H1 (cell line): ENCODE results near the gene SLC25A22. TPM values are rescaled to one million over a fixed set of nuclear protein-coding genes. Genes with fewer than 3 reads are reported as not detected.

Experiments used
- CTCF ChIA-PET: fragments of 300-600 bp; sonication (Branson Sonifier 250); formaldehyde crosslinking; loops from one replicate; lab custom pipeline; 2021; ENCODE audit not compliant: partially characterized antibody; lab: Charles Lee
- POLR2A ChIA-PET: fragments of 300-600 bp; sonication (Branson Sonifier 250); formaldehyde crosslinking; loops from one replicate; lab custom pipeline; 2021; ENCODE audit warnings: inconsistent platforms; ENCODE audit not compliant: partially characterized antibody; lab: Charles Lee
- DNase-seq, 2 experiments: peaks; one replicate each; pipeline versions ENCODE4 v3.0.0 to v3.0.0-alpha.2; 2010 to 2022; ENCODE audit warnings: low spot score in 2 of 2, low read depth in 1 of 2, mixed read lengths in 1 of 2
- FAIRE-seq: peaks from 2 replicates; lab custom pipeline; 2011; peaks lifted over from hg19 to GRCh38; lab: Jason Lieb, UNC
- H2AFZ ChIP-seq: 2 replicates; pipeline ENCODE4 v1.8.1; 2012; ENCODE audit warnings: low read length, inconsistent platforms
- H2AK5ac ChIP-seq: 2 replicates; pipeline ENCODE4 v1.6.1; 2013; ENCODE audit warnings: low read depth, low read length
- H2BK120ac ChIP-seq: replicated peaks from 2 replicates; pipeline ENCODE3; 2013; ENCODE audit warnings: low read depth, low read length, inconsistent platforms
- H2BK12ac ChIP-seq: 2 replicates; pipeline ENCODE4 v1.6.1; 2013; ENCODE audit warnings: low read depth, low read length
- H2BK15ac ChIP-seq: 2 replicates; pipeline ENCODE4 v1.6.1; 2013; ENCODE audit warnings: low read length
- H2BK20ac ChIP-seq: 2 replicates; pipeline ENCODE4 v1.6.1; 2013; ENCODE audit warnings: low read length
- H2BK5ac ChIP-seq: 2 replicates; pipeline ENCODE4 v1.6.1; 2013; ENCODE audit warnings: low read depth, low read length
- H3K14ac ChIP-seq: 2 replicates; pipeline ENCODE4 v1.6.1; 2013; ENCODE audit warnings: inconsistent platforms; ENCODE audit not compliant: insufficient read length
- H3K18ac ChIP-seq: 2 replicates; pipeline ENCODE4 v1.6.1; 2013; ENCODE audit warnings: low read length; ENCODE audit errors: extremely low read depth
- H3K23ac ChIP-seq: 2 replicates; pipeline ENCODE4 v1.6.1; 2013; ENCODE audit warnings: inconsistent platforms; ENCODE audit not compliant: insufficient read length
- H3K23me2 ChIP-seq: 2 replicates; pipeline ENCODE4 v1.6.1; 2013; ENCODE audit warnings: low read depth, low read length
- H3K27ac ChIP-seq: 2 replicates; pipeline ENCODE4 v1.6.1; 2011; ENCODE audit warnings: low read depth, low read length, inconsistent platforms
- H3K27me3 ChIP-seq, 4 experiments: replicated peaks in 1 of 4; 1 replicate in 1 of 4; 2 replicates in 3 of 4; pipeline versions ENCODE4 v1.6.1 to v1.8.1; 2011 to 2013; ENCODE audit warnings: low read length in 3 of 4, mild to moderate bottlenecking in 3 of 4, inconsistent platforms in 2 of 4, mixed read lengths in 2 of 4, moderate library complexity in 1 of 4; ENCODE audit not compliant: control insufficient read depth in 3 of 4, insufficient read depth in 3 of 4; ENCODE audit errors: extremely low read depth in 1 of 4
- H3K36me3 ChIP-seq, 4 experiments: 2 replicates each; pipeline versions ENCODE4 v1.6.1 to v1.8.1; 2011 to 2013; ENCODE audit warnings: mild to moderate bottlenecking in 4 of 4, low read length in 3 of 4, moderate library complexity in 2 of 4, control low read depth in 1 of 4, inconsistent platforms in 1 of 4; ENCODE audit not compliant: insufficient read depth in 4 of 4, control insufficient read depth in 2 of 4
- H3K4ac ChIP-seq: replicated peaks from 2 replicates; pipeline ENCODE3; 2013; ENCODE audit warnings: low read length, low read depth, mixed read lengths, inconsistent platforms; ENCODE audit not compliant: insufficient read length
- H3K4me1 ChIP-seq, 4 experiments: replicated peaks in 1 of 4; 1 replicate in 1 of 4; 2 replicates in 3 of 4; pipeline versions ENCODE4 v1.6.1 to v1.8.1; 2011 to 2013; ENCODE audit warnings: low read length in 3 of 4, inconsistent platforms in 2 of 4, mixed read lengths in 1 of 4; ENCODE audit not compliant: insufficient read depth in 4 of 4, control insufficient read depth in 3 of 4
- H3K4me2 ChIP-seq, 2 experiments: 2 replicates each; pipeline versions ENCODE4 v1.6.1 to v1.8.1; 2011 to 2013; ENCODE audit warnings: low read depth in 2 of 2, low read length in 2 of 2, control low read depth in 1 of 2, inconsistent platforms in 1 of 2, mild to moderate bottlenecking in 1 of 2; ENCODE audit not compliant: insufficient read depth in 1 of 2
- H3K4me3 ChIP-seq, 4 experiments: fragments of 200-600, 300-600 bp in 1 of 4; sonication (generic), shearing (Covaris generic), sonication (Bioruptor Twin) in 1 of 4; 2 replicates each; pipeline versions ENCODE4 v1.5.1 to v1.8.1; 2011 to 2016; ENCODE audit warnings: low read length in 4 of 4, low read depth in 3 of 4, control low read depth in 2 of 4, inconsistent platforms in 2 of 4, mild to moderate bottlenecking in 2 of 4, mixed read lengths in 1 of 4, moderate library complexity in 1 of 4; ENCODE audit not compliant: insufficient read depth in 2 of 4; ENCODE audit errors: extremely low read depth in 1 of 4
- H3K56ac ChIP-seq: replicated peaks from 2 replicates; pipeline ENCODE3; 2013; ENCODE audit warnings: low read depth, mild to moderate bottlenecking, mixed read lengths, low read length, inconsistent platforms; ENCODE audit not compliant: insufficient read length
- H3K79me1 ChIP-seq: 2 replicates; pipeline ENCODE4 v1.6.1; 2013; ENCODE audit warnings: low read depth, low read length, control low read depth
- H3K79me2 ChIP-seq, 2 experiments: 2 replicates each; pipeline versions ENCODE4 v1.6.1 to v1.8.1; 2012 to 2013; ENCODE audit warnings: low read length in 2 of 2, mild to moderate bottlenecking in 2 of 2, inconsistent platforms in 1 of 2; ENCODE audit not compliant: insufficient read depth in 2 of 2, control insufficient read depth in 1 of 2
- H3K9ac ChIP-seq, 4 experiments: replicated peaks in 1 of 4; 1 replicate in 1 of 4; 2 replicates in 3 of 4; pipeline versions ENCODE4 v1.6.1 to v1.8.1; 2011 to 2013; ENCODE audit warnings: low read depth in 3 of 4, low read length in 3 of 4, control low read depth in 2 of 4, mild to moderate bottlenecking in 2 of 4, moderate library complexity in 2 of 4, inconsistent platforms in 1 of 4; ENCODE audit errors: extremely low read depth in 1 of 4
- H3K9me3 ChIP-seq, 2 experiments: 2 replicates each; pipeline versions ENCODE4 v1.6.1 to v1.8.1; 2012 to 2013; ENCODE audit warnings: mild to moderate bottlenecking in 2 of 2, moderate library complexity in 2 of 2, control low read depth in 1 of 2, inconsistent platforms in 1 of 2, low read depth in 1 of 2, low read length in 1 of 2, mixed read lengths in 1 of 2; ENCODE audit not compliant: insufficient read depth in 2 of 2
- H4K20me1 ChIP-seq, 2 experiments: replicated peaks in 1 of 2; 2 replicates each; pipeline versions ENCODE3 to v1.8.1; 2011 to 2013; ENCODE audit warnings: inconsistent platforms in 2 of 2, low read length in 2 of 2, mild to moderate bottlenecking in 1 of 2; ENCODE audit not compliant: insufficient read depth in 2 of 2, control insufficient read depth in 1 of 2
- H4K5ac ChIP-seq: 2 replicates; pipeline ENCODE4 v1.6.1; 2013; ENCODE audit warnings: low read length, low read depth, mixed read lengths, inconsistent platforms; ENCODE audit not compliant: insufficient read length
- H4K8ac ChIP-seq: 2 replicates; pipeline ENCODE4 v1.8.0; 2013; ENCODE audit warnings: mild to moderate bottlenecking, moderate library complexity, low read length, inconsistent platforms; ENCODE audit not compliant: insufficient read depth; ENCODE audit errors: extremely low read depth
- H4K91ac ChIP-seq: replicated peaks from 2 replicates; pipeline ENCODE3; 2013; ENCODE audit warnings: low read length, mixed read lengths, inconsistent platforms; ENCODE audit not compliant: insufficient read length
- E2F6 ChIP-seq: IDR thresholded peaks from 2 replicates; pipeline ENCODE4 v1.6.1; 2012; ENCODE audit warnings: inconsistent platforms
- EP300 ChIP-seq, 2 experiments: IDR thresholded peaks; 1 replicate in 1 of 2; 2 replicates in 1 of 2; pipeline ENCODE4 v1.6.1; 2011 to 2012; ENCODE audit warnings: low read depth in 2 of 2, low read length in 2 of 2, mild to moderate bottlenecking in 2 of 2, borderline replicate concordance in 1 of 2, inconsistent platforms in 1 of 2, moderate library complexity in 1 of 2
- EZH2 ChIP-seq: fragments of 200-600 bp; sonication (generic); IDR thresholded peaks from 2 replicates; pipeline ENCODE4 v1.7.1; 2012; ENCODE audit warnings: low read depth, mild to moderate bottlenecking, moderate library complexity, low read length, inconsistent platforms; ENCODE audit not compliant: severe bottlenecking
- HDAC6 ChIP-seq: IDR thresholded peaks from one replicate; pipeline ENCODE4 v1.7.1; 2012; ENCODE audit warnings: low read depth, mild to moderate bottlenecking, inconsistent platforms, low read length, moderate library complexity
- RAD21 ChIP-seq, 2 experiments: IDR thresholded peaks in 1 of 2; conservative IDR thresholded peaks in 1 of 2; 2 replicates each; pipeline ENCODE4 v1.6.1; 2011; ENCODE audit warnings: low read depth in 2 of 2, low read length in 2 of 2, improper control_type of control experiment in 1 of 2, inconsistent platforms in 1 of 2, mild to moderate bottlenecking in 1 of 2, moderate library complexity in 1 of 2
- RFX5 ChIP-seq: IDR thresholded peaks from 2 replicates; pipeline ENCODE4 v1.6.1; 2011; ENCODE audit warnings: low read depth, low read length, improper control_type of control experiment, borderline replicate concordance
- SAP30 ChIP-seq: fragments of 300-600 bp; sonication (generic); IDR thresholded peaks from 2 replicates; pipeline ENCODE4 v1.7.1; 2012; ENCODE audit warnings: low read length, moderate library complexity, mild to moderate bottlenecking, inconsistent platforms; ENCODE audit not compliant: insufficient read depth, insufficient replicate concordance
- SIX5 ChIP-seq: IDR thresholded peaks from 2 replicates; pipeline ENCODE4 v1.6.1; 2011; ENCODE audit warnings: mild to moderate bottlenecking, low read depth, low read length
- SP4 ChIP-seq: IDR thresholded peaks from 2 replicates; pipeline ENCODE4 v1.6.1; 2012; ENCODE audit warnings: low read length, inconsistent platforms
- TAF1 ChIP-seq: IDR thresholded peaks from 2 replicates; pipeline ENCODE4 v1.6.1; 2011; ENCODE audit warnings: mild to moderate bottlenecking, low read depth, low read length
- TCF12 ChIP-seq: IDR thresholded peaks from 2 replicates; pipeline ENCODE4 v1.6.1; 2011; ENCODE audit warnings: low read depth, mild to moderate bottlenecking, low read length
- WGBS, 2 experiments: shearing (Covaris generic) in 1 of 2; methylation state at CpG; one replicate each; pipeline versions ENCODE4 v1.1.6 to v1.1.7; 2013 to 2015; ENCODE audit warnings: low lambda C conversion rate in 2 of 2, mixed read lengths in 2 of 2, inconsistent platforms in 1 of 2, low coverage in 1 of 2, missing lambda C conversion rate in 1 of 2; ENCODE audit not compliant: insufficient replicate concordance in 2 of 2, insufficient coverage in 1 of 2, insufficient read length in 1 of 2; ENCODE audit errors: extremely low coverage in 1 of 2, missing lambda C conversion rate in 1 of 2; 5-methylcytosine and 5-hydroxymethylcytosine counted together
- polyA plus RNA-seq, 7 experiments: library from polyadenylated mRNA; depleted of rRNA in 3 of 7; stranded (reverse) in 5 of 7; unstranded in 2 of 7; fragments of >200 nt in 5 of 7; fragments of 200-250 nt in 2 of 7; gene quantifications; 1 replicate in 5 of 7; 2 replicates in 1 of 7; 4 replicates in 1 of 7; pipeline versions ENCODE4 v1.2.1 to v1.2.3, GENCODE V29; 2011 to 2013; ENCODE audit warnings: missing spikeins in 2 of 7, mixed read lengths in 2 of 7
- total RNA-seq: library from RNA; stranded (reverse); fragmentation: NEBNext Ultra II Directional; extraction: Animal tissue kit (Norgen Biotek cat#: 25700); gene quantifications from 2 replicates; pipeline ENCODE4 v1.2.1, GENCODE V29; 2021

The SLC25A22 gene
- total and polyA plus RNA-seq, 2 of the 8 experiments (the other 6 are each of a cell fraction or from before 2014, with no cell fraction given), result 31.5 to 48.0 TPM

- Histone ChIP-seq H2BK15ac (peak overlapping the region; percentile 100), H3K18ac (no peak overlapping the region), H4K91ac (no peak overlapping the region), H3K79me1 (no peaks in the 10 kb centered on the region), H3K9me3 (no peaks in the 10 kb centered on the region), H3K23me2 (peaks cover 32% of the 10 kb centered on the region; the same call in 1 of the 2 replicates), H3K4me1 (peaks cover 0 to 44% (median 29%) of the 10 kb centered on the region in 4 experiments; a peak in 6 of 7 replicates), H2AK5ac (peak overlapping the region; percentile 40; the same call in 1 of the 2 replicates), H3K27ac (no peak overlapping the region), H3K36me3 (no peaks in the 10 kb centered on the region), H4K5ac (no peak overlapping the region), H3K27me3 (peaks cover 0 to 2% (median 0%) of the 10 kb centered on the region in 4 experiments; a peak in 4 of 7 replicates), H3K4ac (no peak overlapping the region), H3K4me2 (no peak overlapping the region), H2BK5ac (peak overlapping the region; percentile 73; the same call in 1 of the 2 replicates), H4K8ac (no peak overlapping the region), H3K9ac (no peak overlapping the region), H3K14ac (no peak overlapping the region), H2BK20ac (no peak overlapping the region; the same call in 1 of the 2 replicates), H2BK12ac (peak overlapping the region; percentile 9; the same call in 1 of the 2 replicates), H3K23ac (no peak overlapping the region), H2AFZ (no peak overlapping the region), H3K4me3 (no peak overlapping the region), H3K56ac (no peak overlapping the region), H4K20me1 (peaks cover 10 to 20% of the 10 kb centered on the region in 2 experiments), H3K79me2 (peaks cover 0 to 17% of the 10 kb centered on the region in 2 experiments; a peak in 1 of 4 replicates), H2BK120ac (no peak overlapping the region)
- ChIA-PET POLR2A (interaction anchor here (0.6 to 40.4 kb wide), 6 partner anchors 11 to 173 kb away, joined by 3 to 1917 read pairs (median 3); partner anchors contain the start of genes CD151, CEND1, CHID1 and CRACR2B), CTCF (interaction anchor here (0.5 to 6.7 kb wide), 18 partner anchors 9 to 204 kb away, joined by 3 to 74 read pairs (median 4); partner anchors contain the start of gene PIDD1)
- 93% methylated on average over 11 of the region's 11 CpGs; no CpG with 5 or more reads in 1 of the 2 experiments for WGBS, 2 experiments
- FAIRE-seq (no peak), DNase-seq (no peak)
- no peak for TF ChIP-seq SAP30
- no peak for TF ChIP-seq SP4
- no peak for TF ChIP-seq EP300 (IDR thresholded peaks at IDR 0.05; ENCODE audit: borderline replicate concordance in 1 of 2, low read depth in 2 of 2, low read length in 2 of 2)
- TF ChIP-seq EZH2, result no peak
- no peak for TF ChIP-seq RAD21 (IDR thresholded peaks at IDR 0.05 in 1 of 2, conservative IDR thresholded peaks at IDR 0.05 in 1 of 2; ENCODE audit: low read depth in 2 of 2, low read length in 2 of 2)
- no peak for TF ChIP-seq TAF1
- no peak for TF ChIP-seq SIX5
- no peak for TF ChIP-seq RFX5
- no peak for TF ChIP-seq E2F6
- TF ChIP-seq HDAC6, result no peak
- TF ChIP-seq TCF12, result no peak
These were observed 48.5 kb upstream of the SLC25A22 start for GRCh38 chr11:846496-847098.
